GM03348 (cell line): ENCODE data around the gene ELMO1.

ENCODE experiments used
- DNase-seq: peaks from one replicate; pipeline ENCODE4 v3.0.0; 2012; ENCODE audit warnings: low spot score

ELMO1 gene

DNA sequence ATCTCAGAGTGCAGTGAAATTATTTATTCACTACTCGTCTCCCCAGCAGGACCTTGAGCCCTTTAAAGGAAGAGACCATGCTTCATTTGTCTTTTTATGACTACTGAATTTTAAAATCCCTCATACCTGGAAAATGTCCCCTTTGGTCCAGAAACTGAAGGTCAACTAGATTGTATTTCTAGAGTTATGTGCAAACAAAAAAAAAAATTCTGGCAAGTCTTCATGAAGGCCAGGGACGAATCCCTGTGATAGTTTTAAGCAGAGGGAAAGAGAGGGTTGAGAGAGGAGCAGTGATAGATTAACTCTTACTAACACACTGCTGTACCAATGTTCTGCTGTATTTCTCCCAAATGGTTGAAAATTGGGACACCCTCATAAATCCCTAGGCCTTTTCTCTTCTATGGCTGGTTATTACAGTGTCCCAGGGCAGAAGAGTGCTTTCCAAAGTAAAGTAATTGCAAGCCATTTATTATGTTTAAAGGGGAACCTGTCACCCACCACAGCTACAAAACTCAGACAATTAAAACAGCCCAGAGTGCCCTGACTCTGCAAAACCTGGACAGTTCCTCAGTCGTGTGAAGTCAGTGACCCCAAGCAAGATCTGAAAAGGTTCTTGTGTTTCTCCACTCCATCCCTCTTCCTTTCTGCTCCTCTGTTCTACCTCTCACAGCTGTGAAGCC, 541.6 kb downstream of the ELMO1 start:
- DNase-seq = no peak

DNA sequence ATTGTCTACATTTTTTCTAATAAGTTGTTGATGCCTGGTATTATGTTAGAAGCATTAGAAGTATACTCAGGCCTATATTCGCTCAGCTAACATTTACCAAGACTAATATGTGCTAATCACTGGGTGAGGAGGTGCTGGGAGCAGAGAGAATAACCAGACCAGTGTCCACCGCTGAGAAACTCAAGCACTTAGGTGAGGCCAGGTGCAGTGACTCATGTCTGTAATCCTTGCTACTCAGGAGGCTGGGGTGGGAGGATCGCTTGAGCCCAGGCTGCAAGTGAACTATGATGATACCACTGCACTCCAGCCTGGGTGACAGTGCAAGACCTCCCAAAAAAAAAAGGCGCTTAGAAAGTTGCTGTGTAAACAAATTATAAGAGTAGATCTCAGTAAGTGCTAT, 542.2 kb downstream of the ELMO1 start:
- no peak for DNase-seq

DNA sequence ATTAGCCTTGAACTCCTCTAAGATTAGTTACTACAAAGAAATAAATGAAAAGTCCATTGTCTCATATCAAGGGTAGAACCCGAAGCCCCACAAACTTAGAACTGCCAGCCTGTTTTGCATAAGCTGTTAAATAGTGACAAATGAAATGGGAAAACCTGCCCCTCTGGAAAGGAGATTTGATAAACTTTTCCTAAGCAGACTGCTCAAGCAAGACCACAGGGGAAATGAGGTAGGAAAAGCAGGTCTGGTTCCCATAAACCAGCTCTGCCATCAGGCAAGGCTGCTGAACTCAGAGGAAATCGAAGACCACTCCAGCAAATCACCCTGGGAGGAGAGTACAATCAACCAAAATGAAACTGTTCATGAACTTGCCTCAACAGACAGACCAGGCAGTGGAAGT, 542.8 kb downstream of the ELMO1 start:
- no peak for DNase-seq

GRCh38 chr7:36904802-36905201, 543.9 kb downstream of the ELMO1 start:
- DNase-seq = no peak

GRCh38 chr7:36904101-36904500, 544.6 kb downstream of the ELMO1 start:
- no peak for DNase-seq

DNA sequence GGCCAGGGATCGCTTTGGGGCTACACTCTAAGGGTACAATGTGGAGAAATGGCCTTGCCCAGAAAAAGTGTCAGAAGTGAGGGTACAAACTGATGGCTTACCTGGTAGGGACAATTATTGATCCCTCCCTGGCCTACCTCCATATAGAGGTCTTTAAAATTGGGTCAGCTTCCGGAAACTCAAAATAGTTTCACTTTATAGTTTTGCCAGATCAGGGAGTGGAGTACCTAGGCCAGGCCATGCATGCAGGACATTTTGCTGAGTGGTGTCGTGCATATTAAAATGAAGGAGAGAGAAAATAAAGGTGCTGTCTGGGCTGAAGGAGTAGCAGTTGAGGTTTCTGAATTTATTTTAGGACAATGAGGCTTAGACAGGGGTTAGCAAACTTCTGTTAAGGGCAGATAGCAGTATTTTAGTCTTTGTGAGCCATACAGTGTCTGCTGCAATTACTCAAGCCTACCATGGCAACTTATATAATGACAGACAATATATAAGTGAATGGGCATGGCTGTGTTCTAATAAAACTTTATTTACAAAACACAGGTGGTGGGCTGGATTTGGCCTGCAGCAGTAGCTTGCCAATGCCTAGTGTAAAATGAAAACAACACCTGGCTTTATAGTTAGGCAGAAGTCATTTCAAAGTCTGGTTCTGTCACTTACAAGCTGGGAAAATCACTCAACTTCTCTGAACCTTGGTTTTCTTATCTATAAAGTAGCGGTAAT, 547.5 kb downstream of the ELMO1 start:
- DNase-seq = no peak

DNA sequence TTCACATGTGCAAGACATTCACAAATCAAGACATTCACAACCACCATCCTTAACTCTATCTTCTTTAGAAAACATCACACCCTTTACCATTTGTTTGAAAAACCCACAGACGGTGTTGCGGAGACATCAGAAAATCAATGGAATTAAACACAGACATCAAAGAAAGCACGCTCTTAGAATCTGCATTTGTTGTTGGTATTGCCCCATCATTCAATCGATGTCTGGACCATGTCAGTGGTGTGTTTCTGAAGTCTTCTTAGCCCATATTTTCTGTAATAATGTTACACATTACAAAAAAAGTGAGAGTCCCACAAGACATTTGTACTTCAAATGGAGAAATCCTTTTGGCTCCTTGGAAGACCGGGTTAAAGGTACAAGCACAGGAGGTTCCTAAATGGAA, 550.5 kb downstream of the ELMO1 start:
- no peak for DNase-seq

DNA sequence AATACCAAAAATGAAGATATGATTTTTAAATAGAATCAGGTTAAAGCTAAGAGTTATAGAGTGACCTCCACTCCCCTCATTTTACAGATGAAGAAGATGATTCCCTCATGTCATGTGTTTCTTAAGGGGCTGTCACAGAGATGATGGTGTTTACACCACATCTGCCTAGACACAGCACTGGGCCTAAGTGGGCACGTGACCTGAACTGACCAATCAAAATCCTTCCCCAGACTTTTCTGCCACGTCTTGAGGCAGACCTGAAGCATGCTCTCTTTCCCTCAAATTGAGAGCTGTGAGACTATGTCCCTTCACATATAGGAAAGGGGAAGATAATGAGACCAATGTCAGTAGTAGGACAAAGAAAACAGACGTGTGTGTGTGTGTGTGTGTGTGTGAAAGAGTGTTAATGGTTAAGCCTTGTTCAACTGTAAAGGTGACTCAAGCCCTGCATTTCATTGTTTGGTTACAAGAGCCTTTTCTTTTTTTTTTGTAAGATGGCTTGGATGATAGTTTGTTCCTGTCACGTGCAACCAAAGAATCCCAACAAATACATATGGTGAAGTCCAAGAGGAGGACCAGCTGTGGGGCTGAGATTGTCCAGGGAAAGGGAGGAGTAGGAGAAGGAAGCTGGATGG, 551.6 kb downstream of the ELMO1 start:
- DNase-seq = no peak

DNA sequence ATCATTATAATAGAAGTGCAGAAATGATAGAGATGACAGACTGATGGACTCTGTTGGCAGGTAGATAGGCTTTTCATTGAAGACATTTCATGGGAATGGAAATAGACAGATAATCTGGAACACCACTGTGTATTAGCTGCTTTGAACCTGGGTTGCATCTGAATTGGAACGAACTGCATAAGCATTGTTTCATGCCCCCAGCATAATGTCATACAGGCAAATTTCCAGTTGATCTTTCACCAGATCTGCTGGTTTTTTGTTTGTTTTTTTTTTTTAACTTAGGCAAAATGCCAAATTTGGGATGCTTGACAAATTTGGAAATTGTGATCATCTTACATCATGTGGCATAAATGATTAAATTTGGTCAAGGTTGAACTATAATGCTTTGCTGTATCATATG, 552.2 kb downstream of the ELMO1 start:
- DNase-seq = no peak

DNA sequence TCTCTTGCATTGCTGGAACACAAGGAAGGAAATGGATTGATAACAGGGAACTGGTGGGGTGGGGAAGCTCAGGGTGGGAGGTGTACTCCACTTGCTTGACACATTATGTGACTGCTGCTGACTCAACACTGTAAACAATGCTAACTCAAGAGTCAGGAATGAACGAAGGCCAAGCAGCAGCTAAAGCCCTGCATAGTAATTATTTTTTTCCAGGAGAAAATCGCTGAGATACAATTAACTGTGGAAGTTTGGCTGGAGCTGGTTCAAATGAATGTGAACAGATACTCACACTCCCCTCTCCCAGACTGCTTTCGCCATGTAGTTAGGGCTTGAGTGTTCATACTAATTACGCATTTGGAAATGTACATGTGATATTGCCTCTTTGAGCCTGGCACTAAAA, 553.5 kb downstream of the ELMO1 start:
- DNase-seq = no peak

DNA sequence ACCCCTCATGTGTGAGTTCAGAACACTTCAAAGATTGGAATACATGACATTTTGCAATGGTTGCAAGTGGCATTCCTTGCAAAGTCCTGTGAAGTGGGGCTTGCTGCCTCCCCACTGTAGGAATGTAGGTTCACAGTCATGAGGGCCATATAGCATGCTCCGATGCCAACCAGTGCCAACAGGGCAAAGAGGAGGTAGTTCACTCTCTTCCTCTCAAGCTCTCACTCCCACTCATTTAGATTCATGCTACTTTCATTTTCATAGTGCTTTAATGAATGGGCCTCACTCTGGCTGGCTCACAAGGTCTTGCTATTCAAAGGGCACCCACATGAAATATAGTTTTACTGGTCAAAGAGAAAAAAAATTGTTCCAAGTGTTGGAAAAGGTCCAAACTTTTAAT, 554.5 kb downstream of the ELMO1 start:
- DNase-seq = no peak

GRCh38 chr7:36889182-36889581, 559.5 kb downstream of the ELMO1 start:
- DNase-seq = no peak

- no peak for DNase-seq
Measured at GRCh38 chr7:36887969-36888368, 560.7 kb downstream of the ELMO1 start.

GRCh38 chr7:36887233-36887632, 561.4 kb downstream of the ELMO1 start:
- no peak for DNase-seq

DNA sequence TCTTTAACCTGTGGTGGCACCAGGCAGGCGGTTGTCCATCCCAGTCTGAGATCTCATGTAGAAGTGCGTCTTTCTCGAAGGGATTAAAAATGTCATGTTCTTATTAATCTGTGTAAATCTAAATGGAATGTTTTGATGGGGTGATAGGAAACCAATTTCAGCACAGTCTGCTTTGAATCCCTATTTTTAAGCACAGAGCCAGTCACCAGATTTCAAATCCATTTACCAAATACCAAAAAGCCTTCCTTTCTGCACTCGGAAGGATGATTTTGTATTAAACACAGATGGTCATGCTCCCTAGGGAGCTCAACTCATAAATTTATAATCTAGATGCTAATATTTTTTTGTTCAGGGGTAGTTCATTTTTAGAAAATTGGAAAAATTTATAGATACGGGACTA, 563.8 kb downstream of the ELMO1 start:
- DNase-seq = no peak

DNA sequence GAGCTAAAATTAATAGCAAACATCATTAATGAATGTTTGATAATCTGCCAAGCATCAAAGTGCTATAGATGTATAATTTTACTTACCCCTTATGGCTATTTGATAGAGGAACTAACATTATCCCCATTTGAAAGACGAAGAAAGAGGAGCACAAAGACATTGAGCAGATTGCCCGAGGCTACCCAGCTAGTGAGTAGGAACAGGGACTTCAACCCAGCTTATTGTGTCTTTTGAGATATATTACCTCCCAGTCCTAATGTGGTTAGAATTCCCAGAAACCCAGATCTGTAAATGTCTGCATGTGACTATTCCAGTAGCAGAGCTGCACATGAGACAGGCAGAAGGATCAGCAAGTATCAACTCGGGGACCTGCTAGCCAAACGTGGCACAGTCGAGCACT, 564.3 kb downstream of the ELMO1 start:
- DNase-seq = no peak

- no peak for DNase-seq
Measured at GRCh38 chr7:36881233-36881874, 567.3 kb downstream of the ELMO1 start.

GRCh38 chr7:36880108-36880507, 568.6 kb downstream of the ELMO1 start:
- DNase-seq = no peak

- DNase-seq = no peak
Measured at GRCh38 chr7:36879021-36879420, 569.6 kb downstream of the ELMO1 start.

- no peak for DNase-seq
Measured at GRCh38 chr7:36878288-36878687, 570.4 kb downstream of the ELMO1 start.

DNA sequence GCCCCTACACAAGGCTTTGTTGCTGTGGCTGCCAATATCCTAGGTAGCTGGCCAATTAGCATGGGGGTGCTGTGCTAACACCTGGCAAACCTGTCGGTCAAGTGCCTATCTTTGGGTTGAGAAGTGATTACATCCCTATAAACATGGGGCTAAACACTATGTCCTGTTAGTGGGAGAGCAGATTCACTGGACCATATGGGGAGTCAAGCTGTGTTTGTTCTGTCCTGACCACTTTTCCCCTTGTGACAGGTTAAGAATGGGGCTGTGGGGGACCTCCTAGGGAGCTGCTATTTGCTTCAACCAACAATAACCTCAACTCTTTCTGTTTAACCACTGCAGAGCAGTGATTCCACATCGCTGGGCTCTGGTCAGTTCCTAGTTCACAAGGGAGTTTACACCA, 572.9 kb downstream of the ELMO1 start:
- no peak for DNase-seq

GRCh38 chr7:36874041-36874440, 574.6 kb downstream of the ELMO1 start:
- no peak for DNase-seq

GRCh38 chr7:36871863-36872262, 576.8 kb downstream of the ELMO1 start:
- DNase-seq = no peak
